Fibroblast of gingiva (primary cell): ENCODE data around the gene RFC2.
A peak's percentile ranks its signal among the peaks of the same experiment; 100 is the strongest.
"Not testable (repeated sequence)": the region's sequence is repeated elsewhere in the genome, so short reads cannot be mapped to it uniquely, and the experiment has no call there.

ENCODE experiments used
- DNase-seq: peaks from one replicate; pipeline ENCODE4 v3.0.0-alpha.2; 2011; ENCODE audit warnings: low read depth

RFC2 gene

DNA sequence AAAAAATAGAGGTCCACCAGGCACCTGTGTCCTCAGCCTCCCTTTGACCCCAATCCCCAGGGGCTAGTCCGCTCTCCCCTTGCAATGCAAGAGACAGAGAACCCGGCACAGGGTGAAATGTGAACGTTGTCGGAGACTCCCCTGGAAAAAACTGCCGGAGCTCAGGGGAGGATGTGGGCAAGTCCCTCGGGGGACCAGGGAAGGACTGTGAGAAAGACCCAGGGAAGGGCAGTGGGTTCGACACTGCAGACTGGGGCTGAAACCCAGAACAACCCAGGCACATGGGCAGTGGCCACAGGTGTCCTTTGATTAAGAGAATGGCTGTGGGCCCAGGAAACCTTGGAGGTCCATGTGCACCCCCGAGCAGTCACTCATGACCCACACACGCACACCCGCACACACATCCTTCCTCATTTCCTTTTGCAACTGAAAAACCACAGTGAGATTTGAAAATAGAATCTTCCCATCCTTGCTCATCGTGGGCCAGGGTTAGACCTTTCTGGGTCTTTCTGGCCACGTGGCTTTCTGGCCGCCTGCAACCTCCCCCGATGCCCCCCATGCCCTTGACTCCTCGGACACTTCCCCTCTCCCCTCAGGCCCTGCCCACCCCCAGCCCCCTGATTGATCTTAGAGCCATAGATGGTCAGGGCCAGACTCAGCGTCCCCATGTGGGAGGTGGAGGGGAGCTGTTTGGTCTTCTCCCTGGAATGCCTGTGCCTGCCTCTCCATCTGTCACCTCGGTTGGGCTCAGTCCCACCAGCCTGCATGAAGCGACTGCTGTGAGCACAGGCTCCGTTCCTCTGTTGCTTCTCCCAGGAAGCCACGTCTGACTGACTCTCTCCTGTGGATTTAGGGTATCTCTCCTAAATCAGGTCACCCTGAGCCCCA, 36.5 kb downstream of the RFC2 start:
- DNase-seq, result no peak

DNA sequence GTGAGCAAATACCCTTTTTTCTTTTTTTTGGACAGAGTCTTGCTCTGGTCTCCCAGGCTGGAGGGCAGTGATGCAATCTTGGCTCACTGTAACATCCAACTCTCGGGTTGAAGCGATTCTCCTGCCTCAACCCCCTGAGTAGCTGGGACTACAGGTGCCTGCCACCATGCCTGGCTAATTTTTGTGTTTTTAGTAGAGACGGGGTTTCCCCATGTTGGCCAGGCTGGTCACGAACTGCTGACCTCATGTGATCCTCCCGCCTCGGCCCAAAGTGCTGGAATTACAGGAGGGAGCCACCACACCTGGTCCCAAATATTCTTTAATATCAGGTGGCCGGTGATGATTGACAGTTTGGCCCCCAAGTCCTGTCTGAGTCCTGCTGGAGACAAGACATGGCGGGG, 37.8 kb downstream of the RFC2 start:
- DNase-seq, result peak; percentile 12

DNA sequence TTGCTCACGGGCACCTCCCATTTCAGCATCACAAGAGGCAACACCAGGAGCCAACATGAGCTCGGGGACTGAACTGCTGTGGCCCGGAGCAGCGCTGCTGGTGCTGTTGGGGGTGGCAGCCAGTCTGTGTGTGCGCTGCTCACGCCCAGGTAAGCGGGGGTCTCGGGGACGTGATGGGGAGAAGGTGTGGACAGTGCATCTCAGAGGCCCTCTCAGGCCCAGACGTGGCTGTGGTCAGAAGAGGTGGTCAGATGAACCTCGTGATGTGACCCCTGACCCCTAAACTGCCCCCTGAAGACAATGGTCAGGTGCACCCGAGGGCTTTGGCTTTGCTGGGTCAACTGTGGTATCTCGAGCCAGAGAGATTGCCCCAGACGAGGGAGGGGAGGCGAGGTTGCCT, 38.3 kb downstream of the RFC2 start:
- DNase-seq, result no peak

DNA sequence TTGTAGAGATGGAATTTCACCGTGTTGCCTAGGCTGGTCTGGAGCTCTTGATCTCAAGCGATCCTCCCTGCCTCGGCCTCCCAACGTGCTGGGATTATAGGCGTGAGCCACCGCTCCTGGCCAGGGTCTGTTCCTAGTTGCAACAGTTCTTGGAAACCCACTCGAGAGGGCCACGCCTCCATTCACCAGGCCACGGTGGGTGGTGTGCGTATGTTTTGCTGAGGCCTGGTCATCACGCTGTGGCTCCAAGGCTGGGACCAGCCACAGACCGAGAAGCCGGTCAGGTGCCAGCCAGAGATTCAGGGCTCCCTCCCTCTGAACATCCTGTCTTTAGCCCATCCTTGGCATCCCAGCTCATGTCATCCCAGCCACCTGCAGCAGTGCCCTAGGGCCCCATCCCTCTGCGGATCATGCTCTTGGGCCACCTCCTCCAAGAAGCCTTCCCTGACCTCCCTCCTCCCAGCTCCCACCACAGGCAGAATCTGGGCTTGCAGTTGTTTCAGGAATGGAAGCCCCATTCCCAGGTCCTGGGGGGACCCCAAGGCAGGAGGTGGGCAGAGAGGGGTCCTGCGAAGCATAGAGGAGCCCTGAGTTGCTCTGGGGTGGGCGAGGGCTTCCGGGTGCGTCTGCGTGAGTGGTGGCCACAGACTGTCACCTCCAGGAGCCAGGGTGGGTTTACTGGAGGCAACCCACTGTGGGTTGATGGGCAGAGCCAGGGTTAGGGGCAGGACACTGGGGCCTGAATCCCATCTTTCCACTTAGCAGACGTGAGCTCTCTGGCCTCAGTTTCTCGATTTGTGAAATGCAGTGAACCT, 39.2 kb downstream of the RFC2 start:
- DNase-seq, result no peak

DNA sequence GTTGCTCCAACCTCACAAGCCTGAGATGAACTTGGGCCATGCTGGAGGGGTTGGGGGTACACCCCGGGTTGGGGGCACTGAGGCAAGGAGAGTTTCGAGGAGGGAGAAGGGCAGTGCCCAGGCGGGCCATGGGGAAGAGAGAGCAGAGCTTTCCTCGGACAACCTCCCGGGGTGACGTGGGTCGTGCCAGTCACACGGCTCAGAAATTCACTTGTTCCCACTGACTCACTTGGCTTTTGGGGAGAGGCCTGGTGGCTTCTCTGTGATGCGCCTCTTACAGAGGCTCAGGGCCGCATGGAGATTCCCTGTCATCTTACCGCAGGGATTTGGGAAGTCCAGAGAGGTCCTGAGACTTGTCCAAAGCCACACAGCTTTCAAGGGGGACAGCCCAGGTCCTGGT, 41.5 kb downstream of the RFC2 start:
- no peak for DNase-seq

DNA sequence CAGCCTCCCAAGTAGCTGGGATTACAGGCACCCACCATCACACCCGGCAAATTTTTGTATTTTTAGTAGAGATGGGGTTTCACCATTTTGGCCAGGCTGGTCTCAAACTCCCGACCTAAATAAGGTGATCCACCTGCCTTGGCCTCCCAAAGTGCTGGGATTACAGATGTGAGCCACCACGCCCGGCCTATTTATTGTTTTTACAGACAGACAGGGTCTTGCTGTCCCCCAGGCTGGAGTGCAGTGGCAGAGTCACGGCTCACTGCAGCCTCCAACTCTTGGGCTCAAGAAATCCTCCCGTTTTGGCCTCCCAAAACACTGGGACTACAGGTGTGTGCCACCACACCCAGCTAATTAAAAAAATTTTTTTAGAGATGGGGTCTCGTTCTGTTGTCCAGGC, 46.0 kb downstream of the RFC2 start:
- not testable (repeated sequence) for DNase-seq

DNA sequence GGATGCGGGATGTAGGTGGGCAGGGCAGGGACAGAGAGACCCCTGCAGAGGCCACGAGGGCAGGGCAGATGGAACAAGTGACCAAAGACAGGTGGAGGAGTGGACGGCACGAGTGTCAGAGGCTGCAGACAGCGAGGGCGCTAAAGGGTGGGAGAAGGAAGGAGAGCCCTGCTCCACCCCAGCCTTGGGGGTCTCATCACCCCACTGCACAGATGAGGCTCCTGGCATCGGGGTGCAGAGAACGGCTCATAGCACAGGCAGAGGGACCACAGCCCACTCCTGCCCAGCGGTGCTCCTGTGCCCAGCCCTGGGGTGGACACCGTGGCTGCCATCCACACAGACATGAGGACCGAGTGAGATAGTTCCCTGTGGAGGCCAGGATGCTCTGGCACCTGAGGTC, 46.6 kb downstream of the RFC2 start:
- DNase-seq, result no peak

DNA sequence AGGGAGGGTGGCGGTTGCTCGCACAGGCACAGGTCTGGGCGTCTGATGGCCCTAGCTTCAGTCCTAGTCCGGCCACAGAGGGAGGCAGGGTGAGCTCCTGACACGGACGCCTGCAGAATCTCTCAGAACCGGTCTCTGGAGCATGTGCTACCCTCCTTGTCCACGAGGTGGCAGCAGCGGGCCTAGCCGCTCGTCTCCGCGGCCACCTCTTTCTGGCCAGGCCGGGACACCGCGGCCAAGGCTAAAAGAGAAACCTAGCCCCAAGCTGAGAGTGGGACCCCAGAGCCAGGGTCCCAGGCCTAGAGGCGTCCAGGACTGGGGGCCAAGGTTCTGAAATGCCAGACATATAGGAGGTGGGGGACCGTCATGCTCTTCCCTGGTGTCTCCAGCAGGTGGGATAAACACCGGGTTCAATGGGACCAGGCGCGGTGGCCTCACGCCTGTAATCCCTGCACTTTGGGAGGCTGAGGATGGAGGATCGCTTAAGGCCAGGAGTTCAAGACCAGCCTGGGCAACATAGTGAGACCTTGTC, 47.5 kb downstream of the RFC2 start:
- DNase-seq, result peak; percentile 53

DNA sequence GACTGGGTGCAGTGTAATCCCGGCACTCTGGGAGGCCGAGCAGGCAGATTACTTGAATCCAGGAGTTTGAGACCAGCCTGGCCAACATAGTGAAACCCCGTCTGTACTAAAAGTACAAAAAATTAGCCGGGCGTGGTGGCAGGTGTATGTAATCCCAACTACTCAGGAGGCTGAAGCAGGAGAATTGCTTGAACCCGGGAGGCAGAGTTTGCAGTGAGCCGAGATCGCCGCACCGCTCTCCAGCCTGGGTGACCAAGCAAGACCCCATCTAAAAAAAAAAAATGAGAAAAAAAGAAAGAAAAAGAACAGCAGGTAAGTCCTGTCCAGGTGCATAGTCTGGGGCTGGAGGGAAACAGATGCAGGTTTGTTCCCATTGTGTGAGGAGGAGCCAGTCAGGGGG, 48.1 kb downstream of the RFC2 start:
- DNase-seq, result not testable (repeated sequence)

DNA sequence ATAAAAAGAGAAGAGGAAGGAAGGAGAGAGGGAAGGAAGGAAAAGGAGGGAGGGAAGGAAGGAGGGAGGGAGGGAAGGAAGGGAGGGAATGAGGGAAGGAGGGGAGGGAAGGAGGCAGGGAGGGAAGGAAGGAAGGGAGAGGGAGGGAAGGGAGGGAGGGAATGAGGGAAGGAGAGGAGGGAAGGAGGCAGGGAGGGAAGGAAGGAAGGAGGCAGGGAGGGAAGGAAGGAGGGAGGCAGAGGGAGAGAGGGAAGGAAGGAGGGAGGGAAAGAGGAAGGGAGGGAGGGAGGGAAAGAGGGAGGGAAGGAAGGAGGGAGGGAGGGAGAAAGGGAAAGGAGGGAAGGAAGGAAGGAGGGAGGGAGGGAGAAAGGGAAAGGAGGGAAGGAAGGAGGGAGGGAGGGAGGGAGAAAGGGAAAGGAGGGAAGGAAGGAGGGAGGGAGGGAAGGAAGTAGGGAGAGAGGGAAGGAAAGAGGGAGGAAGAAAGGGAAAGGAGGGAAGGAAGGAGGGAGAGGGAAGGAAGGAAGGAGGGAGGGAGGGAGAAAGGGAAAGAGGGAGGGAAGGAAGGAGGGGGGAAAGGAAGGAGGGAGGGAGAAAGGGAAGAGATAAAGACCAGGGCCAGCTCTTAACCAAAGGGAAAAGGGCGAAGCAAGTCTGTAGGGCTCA, 50.1 kb downstream of the RFC2 start:
- DNase-seq, result no peak

DNA sequence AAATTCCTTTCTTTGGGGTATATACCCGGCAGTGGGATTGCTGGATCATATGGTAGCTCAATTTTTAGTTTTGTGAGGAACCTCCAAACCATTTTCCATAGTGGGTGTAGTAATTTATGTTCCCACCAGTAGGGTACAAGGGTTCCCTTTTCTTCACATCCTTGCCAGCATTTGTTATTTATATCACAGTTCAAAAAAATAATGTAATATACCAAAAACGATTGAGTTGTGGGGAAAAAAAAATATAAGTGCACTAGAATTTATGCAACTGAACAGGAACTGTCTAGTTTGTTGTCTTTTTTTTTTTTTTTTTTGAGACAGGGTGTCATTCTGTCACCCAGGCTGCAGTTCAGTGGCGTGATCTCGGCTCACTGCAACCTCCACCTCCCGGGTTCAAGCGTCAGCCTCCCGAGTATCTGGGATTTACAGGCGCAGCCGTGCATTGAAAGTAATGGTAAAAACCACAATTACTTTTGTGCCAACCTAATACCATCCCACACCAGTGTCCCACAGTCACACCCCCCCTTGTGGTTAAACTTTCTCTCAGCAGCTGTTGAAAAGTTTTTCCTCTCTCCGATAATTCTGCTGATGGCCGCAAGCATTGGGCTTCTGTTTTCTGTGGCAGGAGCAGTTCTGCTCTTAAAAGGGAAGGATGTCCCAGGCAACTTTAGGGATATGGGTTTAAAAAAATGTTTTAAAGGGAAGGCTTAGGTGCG, 51.2 kb downstream of the RFC2 start:
- DNase-seq, result peak; percentile 62

DNA sequence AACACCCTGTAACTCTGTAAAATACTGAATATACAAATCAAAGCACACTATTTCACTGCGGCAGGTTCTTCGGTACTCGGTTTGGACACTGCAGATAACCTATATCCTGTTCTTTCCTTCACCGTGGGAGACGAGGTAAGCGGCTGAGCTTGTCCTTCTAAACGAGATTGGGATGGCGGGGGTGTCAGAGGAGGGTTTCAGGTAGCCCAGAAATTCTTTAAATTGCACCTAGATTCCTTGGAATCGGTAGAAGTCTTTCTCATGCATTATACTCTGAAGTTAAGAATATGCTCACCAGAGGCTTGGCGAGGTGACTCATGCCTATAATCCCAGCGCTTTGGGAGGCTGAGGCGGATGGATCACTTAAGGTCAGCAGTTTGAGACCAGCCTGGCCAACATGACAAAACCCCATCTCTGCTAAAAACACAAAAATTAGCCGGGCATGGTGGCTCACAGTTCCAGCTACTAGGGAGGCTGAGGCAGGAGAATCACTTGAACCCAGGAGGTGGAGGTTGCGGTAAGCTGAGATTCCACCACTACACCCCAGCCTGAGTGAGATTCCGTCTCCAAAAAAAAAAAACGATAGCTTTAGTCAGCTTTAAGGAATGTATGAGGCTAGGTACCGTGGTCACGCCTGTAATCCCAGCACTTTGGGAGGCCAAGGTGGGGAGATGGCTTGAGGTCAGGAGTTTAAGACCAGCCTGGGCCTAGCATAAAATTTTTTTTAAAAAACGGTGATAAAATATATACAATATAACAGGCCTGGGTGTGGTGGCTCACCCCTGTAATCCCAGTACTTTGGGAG, 54.4 kb downstream of the RFC2 start:
- no peak for DNase-seq

DNA sequence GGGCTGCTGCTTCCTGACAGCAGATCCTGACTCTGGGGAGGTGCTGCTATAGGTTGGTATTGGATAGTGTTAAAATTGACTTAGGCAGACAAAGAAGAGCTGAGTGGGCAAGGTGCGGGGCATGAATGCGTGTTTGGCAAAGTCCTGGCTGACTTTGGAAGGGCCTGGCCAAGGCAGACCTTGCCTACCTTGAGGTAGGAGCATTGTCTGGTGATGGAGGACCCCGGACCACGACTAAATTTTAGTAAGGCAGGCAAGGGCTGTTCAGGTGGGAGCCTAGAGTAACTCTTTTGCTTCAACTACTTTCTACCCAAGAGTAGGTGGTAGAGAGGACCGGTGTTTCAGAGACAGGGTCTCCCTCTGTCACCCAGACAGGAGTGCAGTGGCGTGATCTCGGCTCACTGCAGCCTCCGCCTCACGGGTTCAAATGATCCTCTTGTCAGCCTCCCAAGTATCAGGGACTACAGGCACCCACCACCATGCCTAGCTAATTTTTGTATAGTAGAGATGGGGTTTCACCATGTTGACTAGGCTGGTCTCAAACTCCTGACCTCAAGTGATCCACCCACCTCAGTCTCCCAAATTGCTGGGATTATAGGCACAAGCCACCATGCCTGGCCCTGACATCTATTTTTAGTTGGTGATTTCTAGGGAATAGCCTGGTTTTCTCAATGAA, 56.6 kb downstream of the RFC2 start:
- DNase-seq, result no peak

DNA sequence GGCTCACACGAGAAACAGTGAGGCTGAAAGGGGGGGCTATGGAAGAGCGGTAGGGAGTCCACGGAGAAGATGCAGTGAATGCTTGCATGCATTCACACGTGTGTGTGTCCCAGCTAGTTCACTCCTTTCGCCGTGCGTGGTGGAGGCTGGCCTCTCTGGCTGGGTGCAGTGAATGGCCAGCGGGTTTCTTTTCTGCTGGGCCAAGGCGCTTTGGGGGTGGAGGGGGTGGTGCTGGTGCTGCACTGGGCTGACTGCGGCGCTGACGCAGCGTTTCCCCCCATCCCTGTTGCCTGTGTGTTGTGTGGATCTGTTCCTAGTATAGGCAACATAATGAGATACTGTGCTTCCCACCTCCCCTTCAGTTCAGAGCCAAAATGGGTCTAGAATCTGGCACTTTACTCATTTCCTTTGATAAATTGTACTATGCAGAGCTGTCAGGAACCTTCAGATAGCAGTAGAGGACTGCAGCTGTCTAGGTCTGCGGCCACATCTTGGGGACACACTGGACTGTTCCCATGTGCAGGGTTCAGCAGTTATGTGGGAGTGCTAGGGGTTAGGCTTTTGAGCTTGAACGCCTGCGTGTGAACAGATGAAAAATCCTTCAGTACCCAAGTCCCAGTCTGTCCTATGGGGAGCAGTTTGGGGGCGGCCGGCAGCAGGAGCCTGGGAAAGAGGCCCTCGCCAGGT, 58.1 kb downstream of the RFC2 start:
- not testable (repeated sequence) for DNase-seq

DNA sequence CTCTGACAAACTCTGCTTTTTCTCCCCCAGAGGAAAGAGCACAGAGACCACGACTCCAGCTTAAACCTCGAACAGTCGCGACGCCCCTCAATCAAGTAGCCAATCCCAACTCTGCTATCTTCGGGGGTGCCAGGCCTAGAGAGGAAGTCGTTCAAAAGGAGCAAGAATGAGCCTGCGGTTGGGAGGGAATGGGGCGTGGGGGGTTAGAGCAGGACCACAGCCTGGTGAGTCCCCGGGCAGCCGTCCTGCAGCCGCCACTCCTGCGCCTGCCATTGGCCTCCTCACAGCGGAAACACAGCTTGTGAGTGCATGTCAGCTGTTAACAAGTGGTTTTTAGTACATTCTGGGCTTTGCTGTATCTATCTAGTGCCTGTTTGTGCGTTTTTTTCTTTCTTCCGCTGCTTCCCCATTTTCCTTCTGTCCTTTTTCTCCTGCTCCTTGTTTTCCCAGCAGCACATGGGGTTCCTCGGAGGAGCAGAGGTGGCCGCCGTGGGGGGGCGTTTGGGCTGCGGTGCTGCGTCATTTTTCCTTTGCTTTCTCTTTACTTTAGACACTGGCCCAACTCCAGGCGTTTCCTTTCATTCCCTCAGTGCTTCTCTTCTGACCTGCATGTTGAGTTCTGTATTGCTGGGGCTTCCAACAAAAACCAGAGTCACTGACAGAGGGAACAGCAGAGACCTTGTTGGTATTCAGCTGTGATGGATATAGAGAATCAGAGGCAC, 58.9 kb downstream of the RFC2 start:
- not testable (repeated sequence) for DNase-seq

DNA sequence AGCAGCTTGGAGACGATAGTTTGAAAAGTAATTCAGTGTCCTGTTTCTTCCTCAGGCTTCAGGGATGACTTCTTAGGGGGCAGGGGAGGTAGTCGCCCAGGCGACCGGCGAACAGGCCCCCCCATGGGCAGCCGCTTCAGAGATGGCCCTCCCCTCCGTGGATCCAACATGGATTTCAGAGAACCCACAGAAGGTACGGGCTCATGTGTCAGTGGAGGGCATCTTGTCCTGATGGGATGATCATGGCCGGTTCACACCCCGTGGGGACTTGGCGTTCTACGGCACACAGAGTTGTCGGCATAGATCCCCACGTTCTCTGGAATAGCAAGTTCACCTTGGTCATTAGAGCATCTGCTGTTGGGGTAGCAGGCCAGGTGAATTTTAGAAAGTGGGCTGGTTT, 59.5 kb downstream of the RFC2 start:
- no peak for DNase-seq

DNA sequence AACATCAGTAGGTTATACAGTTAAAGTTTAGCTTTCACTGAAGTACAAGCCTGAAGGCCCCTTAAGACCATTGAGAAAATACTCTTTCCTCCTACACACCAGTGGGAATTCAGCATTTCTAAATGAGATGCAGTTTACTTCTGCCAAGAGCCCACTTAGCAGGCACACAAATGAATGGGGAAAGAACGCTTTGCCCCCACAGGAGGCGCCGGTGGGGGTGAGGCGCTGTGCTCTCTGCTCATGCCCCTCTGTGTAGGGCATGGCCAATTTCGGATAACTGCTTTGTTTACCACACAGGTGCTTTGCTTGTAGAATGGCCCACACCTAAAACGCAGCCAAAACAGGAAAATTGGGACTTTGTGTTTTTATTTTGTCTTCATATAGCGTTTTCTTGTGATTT, 60.3 kb downstream of the RFC2 start:
- no peak for DNase-seq

DNA sequence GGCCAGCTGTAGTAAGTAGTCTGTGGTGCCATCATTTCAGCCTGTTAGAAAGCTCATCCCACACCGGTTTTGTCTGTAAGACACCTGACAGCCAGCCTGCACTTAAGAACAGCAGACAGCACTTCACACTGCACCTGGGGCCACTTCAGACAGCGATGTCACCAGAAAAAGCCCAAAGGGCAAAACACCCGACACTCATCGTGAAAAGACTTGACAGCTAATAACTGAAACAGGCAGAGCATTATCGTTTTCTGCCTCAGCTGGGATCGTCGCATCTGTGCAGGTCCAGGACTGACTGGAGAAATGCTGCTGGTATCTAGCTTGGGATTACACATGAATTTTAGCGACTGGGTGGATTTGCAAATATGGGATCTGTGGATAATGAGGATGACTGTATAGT, 61.1 kb downstream of the RFC2 start:
- DNase-seq, result no peak

DNA sequence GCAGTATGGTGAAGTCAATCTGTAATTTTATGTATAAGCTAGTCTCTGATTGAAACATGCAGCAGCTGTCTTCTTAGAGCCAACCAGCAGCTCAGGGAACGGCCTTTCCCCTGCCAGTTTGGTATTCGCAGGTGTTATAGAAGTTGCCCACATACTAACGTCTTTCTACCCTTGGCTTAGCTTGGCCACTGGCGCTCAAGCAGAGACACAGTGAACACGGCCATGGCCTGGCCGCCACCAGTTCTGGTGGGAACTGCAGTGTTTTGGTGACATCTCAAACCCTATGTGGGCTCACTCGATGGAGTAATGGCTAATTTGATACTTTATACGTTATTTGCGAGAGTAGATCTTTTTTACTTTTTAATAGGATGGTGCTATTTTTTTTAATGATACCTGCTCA, 63.0 kb downstream of the RFC2 start:
- DNase-seq, result no peak
